GM20431 (cell line): ENCODE measurements around the gene DENND1C.

ENCODE experiments used
- in situ Hi-C: fragments of 300-500 bp; cut with MseI, MboI; formaldehyde crosslinking; loops from one replicate; pipeline ENCODE4 v1.15.0; 2020; ENCODE audit warnings: low sequenced_read_pairs; ENCODE audit not compliant: unreplicated experiment

The DENND1C gene

DNA sequence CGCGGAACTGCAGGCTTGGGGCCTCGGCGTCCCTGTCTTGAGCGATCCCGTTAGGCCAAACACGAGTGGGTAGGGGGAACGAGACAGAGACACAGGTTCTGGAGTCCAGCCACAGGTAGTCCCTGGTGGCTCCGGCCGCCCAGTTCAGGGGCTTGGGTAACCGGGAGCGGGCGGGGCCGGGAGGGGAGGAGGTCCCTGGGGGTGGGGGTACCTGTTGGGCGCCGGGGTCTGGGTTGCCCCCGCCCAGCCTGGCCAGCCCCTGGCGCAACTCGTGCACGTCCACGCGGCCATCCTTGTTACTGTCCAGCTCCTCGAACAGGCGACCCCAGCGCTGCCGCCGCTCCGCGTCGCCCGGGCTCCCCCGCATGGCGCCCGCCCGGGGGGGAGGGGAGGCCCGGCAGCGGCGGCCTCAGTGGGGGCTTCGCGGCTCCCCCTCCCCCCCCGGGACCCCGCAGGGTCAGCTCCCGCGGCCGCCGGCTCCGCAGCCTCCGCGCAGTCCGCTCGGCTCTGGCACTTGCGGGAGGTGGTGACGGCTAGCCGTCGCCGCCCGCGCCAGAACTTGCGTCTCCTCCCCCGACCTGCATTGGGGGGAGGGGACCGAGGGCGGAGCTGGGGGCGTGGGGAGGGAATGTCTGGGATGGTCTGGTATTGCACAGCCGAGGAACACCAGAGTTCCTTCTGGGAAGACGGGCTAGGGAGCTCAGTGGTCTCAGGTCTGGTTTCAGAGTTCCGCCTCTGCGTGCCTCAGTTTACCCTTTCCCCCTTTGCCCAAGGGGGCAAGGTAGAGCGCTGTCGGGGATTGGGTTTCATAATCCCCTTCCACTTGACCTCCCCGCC is 22.1 kb downstream of the DENND1C start, which contains the start of gene SLC25A23:
SLC25A23 (minus strand) TSS at position 531 of the 837 bp plus-strand sequence; CDS start at position 367, 164 bp downstream.
- in situ Hi-C loops: no loop called here

- in situ Hi-C loops: no loop called here
Measured at GRCh38 chr19:6458695-6459261, 22.8 kb downstream of the DENND1C start.

- in situ Hi-C loops: no loop called here
Measured at GRCh38 chr19:6457958-6458694, 23.5 kb downstream of the DENND1C start.

- in situ Hi-C loops: no loop called here
Measured at GRCh38 chr19:6455924-6456323, 25.7 kb downstream of the DENND1C start.

GRCh38 chr19:6453951-6454565 is 27.5 kb downstream of the DENND1C start:
- in situ Hi-C loops: no loop called here

- in situ Hi-C loops: no loop called here
Measured at GRCh38 chr19:6452899-6453298, 28.7 kb downstream of the DENND1C start.

- in situ Hi-C loops: no loop called here
Measured at GRCh38 chr19:6452223-6452614, 29.4 kb downstream of the DENND1C start.

DNA sequence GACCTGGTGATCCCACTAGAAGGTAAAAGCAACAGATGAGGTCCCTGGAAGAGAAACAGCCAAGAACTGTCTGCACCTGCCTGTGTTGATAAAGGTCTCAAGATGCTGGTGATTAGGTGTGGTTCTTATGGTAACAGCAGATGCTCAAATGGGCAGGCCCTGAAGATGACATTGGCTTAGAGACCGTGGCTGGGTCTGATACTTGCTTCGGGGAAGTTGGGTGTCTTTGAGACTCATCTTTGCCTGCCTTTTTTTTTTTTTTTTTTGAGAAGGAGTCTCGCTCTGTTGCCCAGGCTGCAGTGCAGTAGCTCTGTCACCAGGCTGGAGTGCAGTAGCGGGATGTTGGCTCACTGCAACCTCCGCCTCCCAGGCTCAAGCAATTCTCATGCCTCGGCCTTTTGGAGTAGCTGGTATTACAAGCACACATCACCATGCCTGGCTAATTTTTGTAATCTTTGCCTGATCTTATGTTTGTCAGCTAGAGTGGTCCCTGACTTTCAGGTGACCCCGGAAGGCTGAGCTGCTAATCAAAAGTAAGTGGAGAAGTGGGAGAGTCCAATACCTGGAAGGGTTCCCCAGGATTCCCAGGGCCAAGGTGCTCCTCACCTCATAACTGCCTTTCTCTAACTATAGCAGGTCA is 29.9 kb downstream of the DENND1C start:
- in situ Hi-C loops: no loop called here

DNA sequence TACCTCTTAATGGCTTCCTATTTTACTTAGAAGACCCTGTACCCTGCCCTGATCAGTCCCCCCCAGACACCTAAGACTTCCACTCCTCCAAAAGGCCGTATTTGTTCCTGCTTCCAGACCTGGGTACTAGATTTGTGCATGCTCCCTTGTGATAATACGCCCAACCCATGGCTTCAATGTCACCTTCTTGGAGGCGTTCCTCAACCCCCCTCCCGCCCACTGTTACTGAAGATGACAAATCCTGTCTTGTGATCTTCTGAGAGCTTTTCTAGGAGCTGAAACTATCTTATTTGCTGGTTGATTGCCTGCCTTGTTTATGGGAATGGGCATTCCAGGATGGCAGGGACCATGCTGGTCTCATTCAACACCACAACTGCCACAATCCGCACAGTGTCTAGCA is 31.4 kb downstream of the DENND1C start:
- in situ Hi-C loops: no loop called here

DNA sequence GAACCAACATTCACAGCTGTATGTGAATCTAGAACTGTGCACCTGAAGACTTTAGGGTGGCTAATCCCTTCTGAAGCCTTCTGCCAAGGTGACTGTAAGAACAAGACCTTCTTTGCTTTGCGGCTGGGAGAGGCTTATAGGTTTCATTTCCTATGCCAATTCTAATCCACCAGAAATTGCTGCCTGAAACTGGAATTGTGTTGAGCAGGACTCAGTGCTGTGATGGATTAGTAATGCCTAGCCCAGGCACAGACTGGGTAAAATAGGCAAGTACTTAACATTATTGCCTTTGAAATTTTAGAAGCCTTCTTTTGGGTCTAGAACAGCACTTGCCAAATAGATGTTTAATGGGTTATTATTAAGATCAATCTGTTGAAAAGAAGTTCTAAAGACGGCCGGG is 33.5 kb downstream of the DENND1C start:
- in situ Hi-C loops: no loop called here

- in situ Hi-C loops: no loop called here
Measured at GRCh38 chr19:6446452-6446851, 35.1 kb downstream of the DENND1C start.

GRCh38 chr19:6443986-6444385 is 37.6 kb downstream of the DENND1C start:
- in situ Hi-C loops: no loop called here

GRCh38 chr19:6442087-6442688 is 39.4 kb downstream of the DENND1C start:
- in situ Hi-C loops: no loop called here

GRCh38 chr19:6440905-6441304 is 40.7 kb downstream of the DENND1C start:
- in situ Hi-C loops: no loop called here

DNA sequence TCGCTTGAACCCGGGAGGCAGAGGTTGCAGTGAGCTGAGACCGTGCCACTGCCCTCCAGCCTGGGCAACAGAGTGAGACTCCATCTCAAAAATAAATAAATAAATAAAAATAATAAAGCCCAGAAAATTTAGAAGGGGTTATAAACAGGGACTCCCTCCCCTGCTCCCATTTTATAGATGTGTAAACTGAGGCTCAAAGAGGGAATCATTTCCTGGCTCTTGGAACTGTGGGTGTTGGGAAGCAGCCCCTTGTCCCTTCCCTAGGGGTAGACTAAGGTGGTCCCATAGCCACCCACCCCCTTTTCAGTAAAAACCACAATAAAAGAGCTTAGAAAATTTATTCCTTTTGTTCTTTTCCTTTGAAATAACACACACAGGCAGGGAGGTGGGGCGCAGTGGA is 41.8 kb downstream of the DENND1C start:
- in situ Hi-C loops: no loop called here

GRCh38 chr19:6433663-6434062 is 47.9 kb downstream of the DENND1C start, which contains the start of gene SLC25A41:
SLC25A41 (minus strand) TSS chr19:6433763; CDS start chr19:6433693, 70 bp downstream.
- in situ Hi-C loops: no loop called here

DNA sequence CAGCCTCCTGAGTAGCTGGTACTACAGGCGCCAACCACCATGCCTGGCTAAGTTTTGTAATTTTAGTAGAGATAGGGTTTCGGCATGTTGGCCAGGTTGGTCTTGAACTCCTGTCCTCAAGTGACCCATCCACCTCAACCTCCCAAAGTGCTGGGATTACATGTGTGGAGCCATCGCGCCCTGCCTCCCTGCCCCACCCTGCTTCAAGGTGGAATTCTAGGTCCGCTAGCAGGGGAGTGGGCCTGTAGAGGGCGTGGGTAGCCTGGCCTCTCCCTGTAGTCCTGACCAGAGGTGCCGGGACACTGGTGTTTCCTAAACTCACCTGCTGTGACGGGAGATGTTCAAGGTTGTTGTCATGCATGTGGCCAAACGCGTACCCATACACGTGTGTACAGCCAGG is 48.4 kb downstream of the DENND1C start:
- in situ Hi-C loops: no loop called here

DNA sequence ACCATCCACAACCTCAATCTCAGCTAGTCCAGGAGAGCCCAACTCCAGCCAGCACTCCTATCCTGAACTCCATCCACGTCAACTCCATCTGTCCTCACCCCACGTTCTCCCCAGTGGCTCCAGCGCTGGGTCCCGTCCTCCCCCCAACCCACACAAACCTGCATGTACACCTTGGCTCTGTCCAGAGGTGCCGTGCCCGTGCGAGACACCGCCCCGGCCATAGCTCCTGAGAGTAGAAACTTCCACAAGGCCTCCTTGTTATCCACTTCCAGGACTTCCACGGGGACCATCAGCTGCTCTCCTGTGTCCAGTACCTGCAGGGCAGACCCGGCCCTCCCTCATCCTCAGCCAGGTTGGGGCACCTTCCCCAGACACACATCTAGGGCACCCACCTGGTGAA is 49.7 kb downstream of the DENND1C start:
- in situ Hi-C loops: no loop called here

DNA sequence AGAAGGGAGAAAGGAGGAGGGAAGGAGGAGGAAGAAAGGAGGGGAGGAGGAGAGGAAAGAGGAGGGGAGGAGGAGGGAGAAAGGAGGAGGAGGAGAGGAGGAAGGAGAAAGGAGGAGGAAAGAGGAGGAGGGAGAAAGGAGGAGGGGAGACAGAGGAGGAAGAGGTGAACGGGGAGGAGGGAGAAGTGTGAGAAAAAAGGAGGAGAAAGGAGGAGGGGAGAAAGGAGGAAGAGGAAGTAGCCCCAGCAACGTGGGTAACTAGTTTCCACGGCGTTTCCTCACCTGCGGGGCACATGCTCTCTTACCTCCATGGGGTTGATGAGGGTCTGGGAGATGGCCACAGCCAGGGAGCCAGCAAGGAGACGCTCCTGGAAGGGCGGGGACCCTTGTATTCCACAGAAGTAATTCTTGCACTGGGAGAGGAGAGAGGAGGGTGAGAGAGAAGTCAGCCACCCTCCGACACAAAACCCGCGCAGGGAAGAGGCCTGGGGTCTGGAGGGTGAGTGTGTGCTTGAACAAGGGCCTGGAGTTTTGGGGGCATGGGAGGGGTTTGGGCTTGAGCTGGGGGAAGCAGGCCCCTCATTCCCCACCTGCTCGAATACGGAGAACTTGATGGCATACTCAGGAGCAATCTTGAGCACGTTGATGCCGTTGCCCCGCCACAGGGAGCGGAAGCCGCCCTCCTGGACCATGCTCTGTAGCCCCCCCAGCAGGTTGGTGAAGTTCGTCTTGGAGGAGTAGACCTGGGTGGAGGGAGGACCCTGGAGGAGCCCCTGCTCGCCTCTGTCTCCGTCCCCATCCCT is 52.0 kb downstream of the DENND1C start:
- in situ Hi-C loops: no loop called here
